Measurements from ENCODE around the gene REN. TPM values are rescaled to one million over a fixed set of nuclear protein-coding genes. Genes with fewer than 3 reads are reported as not detected.

REN gene
- total RNA-seq, 2 donors from 2014 or later, result 0.83 TPM; not detected in 1

GRCh38 chr1:204142032-204142974 is 23.8 kb downstream of the REN start:
- Histone ChIP-seq H3K27me3 (no peaks in the 10 kb centered on the region), H3K36me3 (peaks cover 11% of the 10 kb centered on the region), H3K27ac (no peak overlapping the region), H3K9me3 (no peaks in the 10 kb centered on the region), H3K4me1 (no peaks in the 10 kb centered on the region), H3K4me3 (no peak overlapping the region)
- no peak for TF ChIP-seq CTCF (IDR thresholded peaks at IDR 0.05)
- no peak for DNase-seq (ENCODE audit: low spot score)

GRCh38 chr1:204141131-204141530 is 25.0 kb downstream of the REN start:
- Histone ChIP-seq H3K36me3 (peaks cover 11% of the 10 kb centered on the region), H3K4me1 (no peaks in the 10 kb centered on the region), H3K27ac (no peak overlapping the region), H3K27me3 (no peaks in the 10 kb centered on the region), H3K9me3 (no peaks in the 10 kb centered on the region), H3K4me3 (no peak overlapping the region)
- DNase-seq (ENCODE audit: low spot score), result no peak
- TF ChIP-seq CTCF (IDR thresholded peaks at IDR 0.05), result no peak

GRCh38 chr1:204139952-204140351 is 26.2 kb downstream of the REN start:
- H3K27ac ChIP-seq, result no peak overlapping the region
- H3K27me3 ChIP-seq, result no peaks in the 10 kb centered on the region
- TF ChIP-seq CTCF (IDR thresholded peaks at IDR 0.05), result no peak
- H3K4me1 ChIP-seq, result no peaks in the 10 kb centered on the region
- no peaks in the 10 kb centered on the region for H3K9me3 ChIP-seq
- H3K4me3 ChIP-seq, result no peak overlapping the region
- DNase-seq (ENCODE audit: low spot score), result no peak
- peaks cover 11% of the 10 kb centered on the region for H3K36me3 ChIP-seq

- Histone ChIP-seq H3K36me3 (peaks cover 11% of the 10 kb centered on the region), H3K9me3 (no peaks in the 10 kb centered on the region)
- no peak for TF ChIP-seq CTCF (IDR thresholded peaks at IDR 0.05)
These were observed 27.0 kb downstream of the REN start for GRCh38 chr1:204139088-204139487.

GRCh38 chr1:204136814-204137213 is 29.3 kb downstream of the REN start:
- Histone ChIP-seq H3K27me3 (no peaks in the 10 kb centered on the region), H3K36me3 (peaks cover 11% of the 10 kb centered on the region), H3K9me3 (no peaks in the 10 kb centered on the region), H3K4me3 (no peak overlapping the region), H3K27ac (no peak overlapping the region), H3K4me1 (no peaks in the 10 kb centered on the region)
- DNase-seq (ENCODE audit: low spot score), result no peak
- TF ChIP-seq CTCF (IDR thresholded peaks at IDR 0.05), result no peak

More at GRCh38 chr1:204139088-204139487, 27.0 kb downstream of the REN start:
- Histone ChIP-seq H3K4me3 (no peak overlapping the region), H3K4me1 (no peaks in the 10 kb centered on the region), H3K27ac (no peak overlapping the region), H3K27me3 (no peaks in the 10 kb centered on the region)
- no peak for DNase-seq (ENCODE audit: low spot score)
